HG03175 (cell line): ENCODE results near the gene RNF32.
A peak's percentile ranks its signal among the peaks of the same experiment; 100 is the strongest.
"Not testable (repeated sequence)": the region's sequence is repeated elsewhere in the genome, so short reads cannot be mapped to it uniquely, and the experiment has no call there.

ENCODE experiments used
- ATAC-seq: cut with Tn5 transposase; IDR thresholded peaks from one replicate; pipeline ENCODE4 v1.9.1; 2021; ENCODE audit warnings: mild to moderate bottlenecking, moderate library complexity; ENCODE audit not compliant: unreplicated experiment

Gene RNF32

GRCh38 chr7:156612930-156613329 is 27.6 kb upstream of the RNF32 start:
- peak; percentile 45 for ATAC-seq

GRCh38 chr7:156614434-156615264 is 25.9 kb upstream of the RNF32 start:
- no peak for ATAC-seq

- ATAC-seq = no peak
Measured at GRCh38 chr7:156616269-156617202, 24.0 kb upstream of the RNF32 start.

GRCh38 chr7:156617215-156617614 is 23.4 kb upstream of the RNF32 start:
- ATAC-seq = no peak

- ATAC-seq = no peak
Measured at GRCh38 chr7:156618078-156618779, 22.3 kb upstream of the RNF32 start.

- no peak for ATAC-seq
Measured at GRCh38 chr7:156618780-156619367, 21.7 kb upstream of the RNF32 start.

GRCh38 chr7:156619488-156620290 is 20.9 kb upstream of the RNF32 start:
- ATAC-seq = not testable (repeated sequence)

- ATAC-seq = no peak
Measured at GRCh38 chr7:156620291-156620675, 20.3 kb upstream of the RNF32 start.

- ATAC-seq = no peak
Measured at GRCh38 chr7:156621652-156622051, 18.9 kb upstream of the RNF32 start.

GRCh38 chr7:156625580-156625979 is 15.0 kb upstream of the RNF32 start:
- no peak for ATAC-seq

- ATAC-seq = no peak
Measured at GRCh38 chr7:156626220-156626895, 14.2 kb upstream of the RNF32 start.

GRCh38 chr7:156628562-156628961 is 12.0 kb upstream of the RNF32 start:
- no peak for ATAC-seq

- no peak for ATAC-seq
Measured at GRCh38 chr7:156629873-156630272, 10.7 kb upstream of the RNF32 start.

- no peak for ATAC-seq
Measured at GRCh38 chr7:156634117-156634516, 6.5 kb upstream of the RNF32 start.

- ATAC-seq = no peak
Measured at GRCh38 chr7:156635529-156636385, 4.8 kb upstream of the RNF32 start.

GRCh38 chr7:156637093-156637492 is 3.5 kb upstream of the RNF32 start:
- ATAC-seq = not testable (repeated sequence)

GRCh38 chr7:156638443-156639077 is 2.0 kb upstream of the RNF32 start:
- ATAC-seq = no peak
